GM23338 (cell line): Measurements from ENCODE around the gene MCM7. TPM values are rescaled to one million over a fixed set of nuclear protein-coding genes. Genes with fewer than 3 reads are reported as not detected.

Experiments
- ATAC-seq: fragments of 200-7000 bp; cut with Tn5 transposase; 3 replicates; pipeline ENCODE4 v1.9.1; 2020
- DNase-seq: peaks from one replicate; pipeline ENCODE4 v3.0.0-alpha.2; 2015; ENCODE audit warnings: low spot score
- H2AFZ ChIP-seq: fragments of 200-600 bp; sonication (generic); 2 replicates; pipeline ENCODE4 v1.8.0; 2016; ENCODE audit warnings: antibody characterized with exemption, mild to moderate bottlenecking, moderate library complexity
- H3F3A ChIP-seq: fragments of 200-600 bp; sonication (generic); replicated peaks from 2 replicates; pipeline ENCODE4 v1.8.0; 2017; ENCODE audit warnings: antibody characterized with exemption, mixed run types, low read depth
- H3K27ac ChIP-seq: fragments of 200-600 bp; sonication (generic); 2 replicates; pipeline ENCODE4 v1.6.1; 2016; ENCODE audit warnings: low read depth
- H3K27me3 ChIP-seq: fragments of 200-600 bp; sonication (generic); 2 replicates; pipeline ENCODE4 v1.8.0; 2016; ENCODE audit warnings: mild to moderate bottlenecking, mixed run types, moderate library complexity; ENCODE audit not compliant: insufficient read depth
- H3K36me3 ChIP-seq: fragments of 200-600 bp; sonication (generic); 2 replicates; pipeline ENCODE4 v1.8.0; 2016; ENCODE audit warnings: mild to moderate bottlenecking; ENCODE audit not compliant: insufficient read depth
- H3K4me1 ChIP-seq: fragments of 200-600 bp; sonication (generic); 2 replicates; pipeline ENCODE4 v1.8.0; 2016; ENCODE audit warnings: mild to moderate bottlenecking, moderate library complexity; ENCODE audit not compliant: insufficient read depth
- H3K4me2 ChIP-seq: fragments of 200-600 bp; sonication (generic); 2 replicates; pipeline ENCODE4 v1.7.1; 2017; ENCODE audit warnings: mixed run types
- H3K4me3 ChIP-seq: fragments of 200-600 bp; sonication (generic); 2 replicates; pipeline ENCODE4 v1.6.1; 2016; ENCODE audit warnings: mixed run types
- H3K79me2 ChIP-seq: fragments of 200-600 bp; sonication (generic); replicated peaks from 2 replicates; pipeline ENCODE4 v1.8.0; 2017; ENCODE audit warnings: mild to moderate bottlenecking; ENCODE audit not compliant: insufficient read depth
- H3K9me2 ChIP-seq: fragments of 200-600 bp; sonication (generic); 2 replicates; pipeline ENCODE4 v1.8.0; 2017; ENCODE audit not compliant: insufficient read depth
- H4K20me1 ChIP-seq: fragments of 200-600 bp; sonication (generic); replicated peaks from 2 replicates; pipeline ENCODE4 v1.8.0; 2017; ENCODE audit warnings: mild to moderate bottlenecking; ENCODE audit not compliant: insufficient read depth
- H3K27ac Mint-ChIP-seq: 2 replicates; pipeline ENCODE4 v1.8.0; 2020; ENCODE audit warnings: inconsistent platforms, mild to moderate bottlenecking, moderate library complexity, mixed read lengths
- H3K27me3 Mint-ChIP-seq: 3 replicates; pipeline ENCODE4 v1.8.0; 2022; ENCODE audit warnings: low read depth, mild to moderate bottlenecking, moderate library complexity, mixed read lengths, inconsistent platforms; ENCODE audit not compliant: insufficient read depth, poor library complexity
- H3K36me3 Mint-ChIP-seq: 3 replicates; pipeline ENCODE4 v1.8.0; 2021; ENCODE audit warnings: low read depth, mild to moderate bottlenecking, inconsistent platforms, moderate library complexity, mixed read lengths
- H3K4me1 Mint-ChIP-seq: 3 replicates; pipeline ENCODE4 v1.8.0; 2020; ENCODE audit warnings: mild to moderate bottlenecking, inconsistent platforms, mixed read lengths
- H3K4me3 Mint-ChIP-seq: 3 replicates; pipeline ENCODE4 v1.8.0; 2021; ENCODE audit warnings: moderate library complexity, mild to moderate bottlenecking, inconsistent platforms, mixed read lengths
- H3K9me3 Mint-ChIP-seq: 3 replicates; pipeline ENCODE4 v1.8.0; 2020; ENCODE audit warnings: moderate library complexity, mild to moderate bottlenecking, inconsistent platforms, mixed read lengths
- CREB1 ChIP-seq: fragments of 250-450 bp; sonication (Bioruptor Pico); IDR thresholded peaks from 2 replicates; pipeline ENCODE4 v1.5.0; 2020; ENCODE audit warnings: low read depth, mild to moderate bottlenecking, moderate library complexity
- EZH2 ChIP-seq: fragments of 200-600 bp; sonication (generic); IDR thresholded peaks from one replicate; pipeline ENCODE4 v1.8.0; 2017; ENCODE audit warnings: antibody characterized with exemption, mild to moderate bottlenecking, low read depth; ENCODE audit not compliant: unreplicated experiment
- EZH2phosphoT487 ChIP-seq: fragments of 200-600 bp; sonication (generic); IDR thresholded peaks from one replicate; pipeline ENCODE4 v1.8.1; 2018; ENCODE audit warnings: antibody characterized with exemption; ENCODE audit not compliant: unreplicated experiment
- JUNB ChIP-seq: IDR thresholded peaks from one replicate; pipeline ENCODE4 v1.6.1; 2016; ENCODE audit warnings: antibody characterized with exemption; ENCODE audit not compliant: unreplicated experiment
- NANOG ChIP-seq: IDR thresholded peaks from 2 replicates; pipeline ENCODE4 v1.6.1; 2016; ENCODE audit warnings: antibody characterized with exemption, borderline replicate concordance
- POLR2AphosphoS5 ChIP-seq: IDR thresholded peaks from 2 replicates; pipeline ENCODE4 v1.6.1; 2016; ENCODE audit warnings: antibody characterized with exemption, low read depth
- REST ChIP-seq: IDR thresholded peaks from one replicate; pipeline ENCODE4 v1.6.1; 2018; ENCODE audit warnings: antibody characterized with exemption; ENCODE audit not compliant: unreplicated experiment
- STAT1 ChIP-seq: IDR thresholded peaks from one replicate; pipeline ENCODE4 v1.6.1; 2016; ENCODE audit warnings: antibody characterized with exemption; ENCODE audit not compliant: unreplicated experiment
- ZNF114 ChIP-seq: fragments of 250-450 bp; sonication (Bioruptor Pico); IDR thresholded peaks from 2 replicates; pipeline ENCODE4 v1.5.0; 2020; ENCODE audit warnings: mild to moderate bottlenecking, moderate library complexity
- ZNF331 ChIP-seq: fragments of 250-450 bp; sonication (Bioruptor Pico); IDR thresholded peaks from 2 replicates; pipeline ENCODE4 v1.5.0; 2020; ENCODE audit warnings: low read depth, mild to moderate bottlenecking, moderate library complexity
- polyA plus RNA-seq: library from polyadenylated mRNA; unstranded; fragments of >200 nt; fragmentation: Nextera tagmentation; extraction: Ambion mirVana; gene quantifications from 2 replicates; pipeline ENCODE4 v1.2.1, GENCODE V29; 2016
- total RNA-seq: library from RNA; depleted of rRNA; stranded (reverse); fragments of >200 nt; shearing (Covaris generic); gene quantifications from 2 replicates; pipeline ENCODE4 v1.2.3, GENCODE V29; 2014
- TF ChIP-seq, protein P1 (sequence below): IDR thresholded peaks from 2 replicates; pipeline ENCODE4 v1.6.1; 2016; ENCODE audit warnings: antibody characterized with exemption
- TF ChIP-seq, protein P2 (sequence below): fragments of 250-450 bp; sonication (Bioruptor Pico); IDR thresholded peaks from 2 replicates; pipeline ENCODE4 v1.5.0; 2020; ENCODE audit warnings: mild to moderate bottlenecking, moderate library complexity
- TF ChIP-seq, protein P3 (sequence below), 2 experiments: fragments of 200-600 bp in 1 of 2; sonication (generic) in 1 of 2; conservative IDR thresholded peaks; 2 replicates each; pipeline versions ENCODE4 v1.5.1 to v1.6.1; 2016 to 2017; ENCODE audit warnings: antibody characterized with exemption in 2 of 2, low read depth in 2 of 2, mild to moderate bottlenecking in 2 of 2, moderate library complexity in 1 of 2

MCM7 gene
- total and polyA plus RNA-seq, 2 experiments from 2014 or later: 140 to 285 TPM

GRCh38 chr7:100063376-100063775, 37.8 kb downstream of the MCM7 start:
- peaks cover 6% of the 10 kb centered on the region for H4K20me1 ChIP-seq
- peaks cover 6% of the 10 kb centered on the region; the same call in 1 of the 3 replicates for H3K9me3 Mint-ChIP-seq
- no peak for ATAC-seq

More at GRCh38 chr7:100063376-100063775, 37.8 kb downstream of the MCM7 start:
- peaks cover 20% of the 10 kb centered on the region for H3F3A ChIP-seq
- Mint-ChIP-seq H3K27ac (no peak overlapping the region), H3K4me3 (no peak overlapping the region), H3K27me3 (peaks cover 9% of the 10 kb centered on the region), H3K4me1 (no peaks in the 10 kb centered on the region), H3K36me3 (peaks cover 86% of the 10 kb centered on the region)
- peaks cover 29% of the 10 kb centered on the region for H3K36me3 ChIP-seq
- H3K9me2 ChIP-seq: no peaks in the 10 kb centered on the region
- H3K4me1 ChIP-seq: no peaks in the 10 kb centered on the region
- no peak overlapping the region for H3K4me2 ChIP-seq
- no peak overlapping the region for H2AFZ ChIP-seq
- H3K27me3 ChIP-seq: no peaks in the 10 kb centered on the region
- no peak overlapping the region for H3K27ac ChIP-seq
- no peaks in the 10 kb centered on the region for H3K79me2 ChIP-seq
- TF ChIP-seq ZNF331 (CRISPR knock-in tag): no peak
- TF ChIP-seq, protein P1, sequence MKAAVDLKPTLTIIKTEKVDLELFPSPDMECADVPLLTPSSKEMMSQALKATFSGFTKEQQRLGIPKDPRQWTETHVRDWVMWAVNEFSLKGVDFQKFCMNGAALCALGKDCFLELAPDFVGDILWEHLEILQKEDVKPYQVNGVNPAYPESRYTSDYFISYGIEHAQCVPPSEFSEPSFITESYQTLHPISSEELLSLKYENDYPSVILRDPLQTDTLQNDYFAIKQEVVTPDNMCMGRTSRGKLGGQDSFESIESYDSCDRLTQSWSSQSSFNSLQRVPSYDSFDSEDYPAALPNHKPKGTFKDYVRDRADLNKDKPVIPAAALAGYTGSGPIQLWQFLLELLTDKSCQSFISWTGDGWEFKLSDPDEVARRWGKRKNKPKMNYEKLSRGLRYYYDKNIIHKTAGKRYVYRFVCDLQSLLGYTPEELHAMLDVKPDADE: no peak
- no peak for TF ChIP-seq EZH2
- TF ChIP-seq, protein P2, sequence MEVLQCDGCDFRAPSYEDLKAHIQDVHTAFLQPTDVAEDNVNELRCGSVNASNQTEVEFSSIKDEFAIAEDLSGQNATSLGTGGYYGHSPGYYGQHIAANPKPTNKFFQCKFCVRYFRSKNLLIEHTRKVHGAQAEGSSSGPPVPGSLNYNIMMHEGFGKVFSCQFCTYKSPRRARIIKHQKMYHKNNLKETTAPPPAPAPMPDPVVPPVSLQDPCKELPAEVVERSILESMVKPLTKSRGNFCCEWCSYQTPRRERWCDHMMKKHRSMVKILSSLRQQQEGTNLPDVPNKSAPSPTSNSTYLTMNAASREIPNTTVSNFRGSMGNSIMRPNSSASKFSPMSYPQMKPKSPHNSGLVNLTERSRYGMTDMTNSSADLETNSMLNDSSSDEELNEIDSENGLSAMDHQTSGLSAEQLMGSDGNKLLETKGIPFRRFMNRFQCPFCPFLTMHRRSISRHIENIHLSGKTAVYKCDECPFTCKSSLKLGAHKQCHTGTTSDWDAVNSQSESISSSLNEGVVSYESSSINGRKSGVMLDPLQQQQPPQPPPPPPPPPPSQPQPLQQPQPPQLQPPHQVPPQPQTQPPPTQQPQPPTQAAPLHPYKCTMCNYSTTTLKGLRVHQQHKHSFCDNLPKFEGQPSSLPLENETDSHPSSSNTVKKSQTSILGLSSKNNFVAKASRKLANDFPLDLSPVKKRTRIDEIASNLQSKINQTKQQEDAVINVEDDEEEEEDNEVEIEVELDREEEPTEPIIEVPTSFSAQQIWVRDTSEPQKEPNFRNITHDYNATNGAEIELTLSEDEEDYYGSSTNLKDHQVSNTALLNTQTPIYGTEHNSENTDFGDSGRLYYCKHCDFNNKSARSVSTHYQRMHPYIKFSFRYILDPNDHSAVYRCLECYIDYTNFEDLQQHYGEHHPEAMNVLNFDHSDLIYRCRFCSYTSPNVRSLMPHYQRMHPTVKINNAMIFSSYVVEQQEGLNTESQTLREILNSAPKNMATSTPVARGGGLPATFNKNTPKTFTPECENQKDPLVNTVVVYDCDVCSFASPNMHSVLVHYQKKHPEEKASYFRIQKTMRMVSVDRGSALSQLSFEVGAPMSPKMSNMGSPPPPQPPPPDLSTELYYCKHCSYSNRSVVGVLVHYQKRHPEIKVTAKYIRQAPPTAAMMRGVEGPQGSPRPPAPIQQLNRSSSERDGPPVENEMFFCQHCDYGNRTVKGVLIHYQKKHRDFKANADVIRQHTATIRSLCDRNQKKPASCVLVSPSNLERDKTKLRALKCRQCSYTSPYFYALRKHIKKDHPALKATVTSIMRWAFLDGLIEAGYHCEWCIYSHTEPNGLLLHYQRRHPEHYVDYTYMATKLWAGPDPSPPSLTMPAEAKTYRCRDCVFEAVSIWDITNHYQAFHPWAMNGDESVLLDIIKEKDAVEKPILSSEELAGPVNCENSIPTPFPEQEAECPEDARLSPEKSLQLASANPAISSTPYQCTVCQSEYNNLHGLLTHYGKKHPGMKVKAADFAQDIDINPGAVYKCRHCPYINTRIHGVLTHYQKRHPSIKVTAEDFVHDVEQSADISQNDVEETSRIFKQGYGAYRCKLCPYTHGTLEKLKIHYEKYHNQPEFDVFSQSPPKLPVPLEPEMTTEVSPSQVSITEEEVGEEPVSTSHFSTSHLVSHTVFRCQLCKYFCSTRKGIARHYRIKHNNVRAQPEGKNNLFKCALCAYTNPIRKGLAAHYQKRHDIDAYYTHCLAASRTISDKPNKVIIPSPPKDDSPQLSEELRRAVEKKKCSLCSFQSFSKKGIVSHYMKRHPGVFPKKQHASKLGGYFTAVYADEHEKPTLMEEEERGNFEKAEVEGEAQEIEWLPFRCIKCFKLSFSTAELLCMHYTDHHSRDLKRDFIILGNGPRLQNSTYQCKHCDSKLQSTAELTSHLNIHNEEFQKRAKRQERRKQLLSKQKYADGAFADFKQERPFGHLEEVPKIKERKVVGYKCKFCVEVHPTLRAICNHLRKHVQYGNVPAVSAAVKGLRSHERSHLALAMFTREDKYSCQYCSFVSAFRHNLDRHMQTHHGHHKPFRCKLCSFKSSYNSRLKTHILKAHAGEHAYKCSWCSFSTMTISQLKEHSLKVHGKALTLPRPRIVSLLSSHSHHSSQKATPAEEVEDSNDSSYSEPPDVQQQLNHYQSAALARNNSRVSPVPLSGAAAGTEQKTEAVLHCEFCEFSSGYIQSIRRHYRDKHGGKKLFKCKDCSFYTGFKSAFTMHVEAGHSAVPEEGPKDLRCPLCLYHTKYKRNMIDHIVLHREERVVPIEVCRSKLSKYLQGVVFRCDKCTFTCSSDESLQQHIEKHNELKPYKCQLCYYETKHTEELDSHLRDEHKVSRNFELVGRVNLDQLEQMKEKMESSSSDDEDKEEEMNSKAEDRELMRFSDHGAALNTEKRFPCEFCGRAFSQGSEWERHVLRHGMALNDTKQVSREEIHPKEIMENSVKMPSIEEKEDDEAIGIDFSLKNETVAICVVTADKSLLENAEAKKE (CRISPR knock-in tag): no peak
- TF ChIP-seq POLR2AphosphoS5: no peak
- TF ChIP-seq NANOG: no peak
- TF ChIP-seq REST: no peak
- TF ChIP-seq, protein P3, sequence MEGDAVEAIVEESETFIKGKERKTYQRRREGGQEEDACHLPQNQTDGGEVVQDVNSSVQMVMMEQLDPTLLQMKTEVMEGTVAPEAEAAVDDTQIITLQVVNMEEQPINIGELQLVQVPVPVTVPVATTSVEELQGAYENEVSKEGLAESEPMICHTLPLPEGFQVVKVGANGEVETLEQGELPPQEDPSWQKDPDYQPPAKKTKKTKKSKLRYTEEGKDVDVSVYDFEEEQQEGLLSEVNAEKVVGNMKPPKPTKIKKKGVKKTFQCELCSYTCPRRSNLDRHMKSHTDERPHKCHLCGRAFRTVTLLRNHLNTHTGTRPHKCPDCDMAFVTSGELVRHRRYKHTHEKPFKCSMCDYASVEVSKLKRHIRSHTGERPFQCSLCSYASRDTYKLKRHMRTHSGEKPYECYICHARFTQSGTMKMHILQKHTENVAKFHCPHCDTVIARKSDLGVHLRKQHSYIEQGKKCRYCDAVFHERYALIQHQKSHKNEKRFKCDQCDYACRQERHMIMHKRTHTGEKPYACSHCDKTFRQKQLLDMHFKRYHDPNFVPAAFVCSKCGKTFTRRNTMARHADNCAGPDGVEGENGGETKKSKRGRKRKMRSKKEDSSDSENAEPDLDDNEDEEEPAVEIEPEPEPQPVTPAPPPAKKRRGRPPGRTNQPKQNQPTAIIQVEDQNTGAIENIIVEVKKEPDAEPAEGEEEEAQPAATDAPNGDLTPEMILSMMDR (conservative IDR thresholded peaks at IDR 0.05; ENCODE audit: low read depth in 2 of 2): no peak
- TF ChIP-seq CREB1 (CRISPR knock-in tag): no peak
- no peak for TF ChIP-seq STAT1
- no peak for TF ChIP-seq JUNB
- no peak for TF ChIP-seq EZH2phosphoT487
- TF ChIP-seq ZNF114 (CRISPR knock-in tag): no peak
- H3K4me3 ChIP-seq: no peak overlapping the region
- no peak for DNase-seq
